Panc1 (cell line): Measurements from ENCODE around the gene KLF11.

Source experiments
- CTCF ChIP-seq: fragments of 450-650 bp; IDR thresholded peaks from 2 replicates; pipeline ENCODE4 v1.5.1; 2017; ENCODE audit warnings: mild to moderate bottlenecking
- POLR2AphosphoS5 ChIP-seq: IDR thresholded peaks from 2 replicates; pipeline ENCODE4 v1.6.1; 2012; ENCODE audit warnings: mild to moderate bottlenecking, low read depth, low read length, moderate library complexity
- REST ChIP-seq, 2 experiments: IDR thresholded peaks; 2 replicates each; pipeline ENCODE4 v1.6.1; 2011 to 2012; ENCODE audit warnings: low read depth in 2 of 2, control low read depth in 1 of 2, low read length in 1 of 2, mild to moderate bottlenecking in 1 of 2, moderate library complexity in 1 of 2; ENCODE audit not compliant: insufficient read depth in 1 of 2

GRCh38 chr2:10064932-10065772 is 21.8 kb downstream of the KLF11 start:
- TF ChIP-seq CTCF, result no peak
- no peak for TF ChIP-seq REST (IDR thresholded peaks at IDR 0.05; ENCODE audit: insufficient read depth in 1 of 2, low read depth in 2 of 2, low read length in 1 of 2)
- TF ChIP-seq POLR2AphosphoS5, result no peak
